NT2/D1 (cell line): ENCODE results near the gene ACACA.

ENCODE experiments used
- SUZ12 ChIP-seq: IDR thresholded peaks from 2 replicates; pipeline ENCODE4 v1.6.1; 2011; ENCODE audit not compliant: insufficient read length, insufficient read depth; ENCODE audit errors: extremely low read depth
- YY1 ChIP-seq: IDR thresholded peaks from 2 replicates; pipeline ENCODE4 v1.6.1; 2011; ENCODE audit not compliant: insufficient read length, insufficient read depth
- ZNF274 ChIP-seq: IDR thresholded peaks from 2 replicates; pipeline ENCODE4 v1.6.1; 2011; ENCODE audit warnings: mild to moderate bottlenecking, low read depth, low read length

- no peak for TF ChIP-seq YY1
- TF ChIP-seq ZNF274 = no peak
- TF ChIP-seq SUZ12 = no peak
These were observed 91.0 kb downstream of the ACACA start for GRCh38 chr17:37315601-37316000.
